ENCODE data around the gene FAM219B. TPM values are rescaled to one million over a fixed set of nuclear protein-coding genes. Genes with fewer than 3 reads are reported as not detected.
"Not testable (repeated sequence)": the region's sequence is repeated elsewhere in the genome, so short reads cannot be mapped to it uniquely, and the experiment has no call there.

The FAM219B gene
- total and polyA plus RNA-seq, 2 of the 4 experiments (the other 2 are of a cell fraction): 24.9 to 48.7 TPM

- H4K91ac ChIP-seq (ENCODE audit: insufficient read depth, low read depth, low read length); H2BK15ac ChIP-seq (ENCODE audit: low read depth, low read length); CTCF ChIA-PET; H2BK5ac ChIP-seq (ENCODE audit: low read depth, low read length, poor library complexity, severe bottlenecking); H3K4me2 ChIP-seq (ENCODE audit: low read depth, low read length); ATAC-seq (ENCODE audit: low read depth); H2AK5ac ChIP-seq (ENCODE audit: low read depth, low read length); H3K4me3 ChIP-seq (ENCODE audit: insufficient read depth, low read depth, low read length); H3K14ac ChIP-seq (replicated peaks; ENCODE audit: low read depth, low read length); H3K18ac ChIP-seq (ENCODE audit: low read depth, low read length); H3K27ac ChIP-seq (ENCODE audit: insufficient read depth, low read length); H3K56ac ChIP-seq (ENCODE audit: extremely low read depth, insufficient read depth, low read length); H3K4me1 ChIP-seq (ENCODE audit: control insufficient read depth, insufficient read depth, low read length); H4K20me1 ChIP-seq (ENCODE audit: insufficient read depth, low read length); in situ Hi-C loops (cut with MboI; ENCODE audit: low sequenced_read_pairs); H4K5ac ChIP-seq (ENCODE audit: low read depth, low read length); H3K4ac ChIP-seq (ENCODE audit: low read depth, low read length); H3K27me3 ChIP-seq (ENCODE audit: control insufficient read depth, insufficient read depth, low read length); DNase-seq; H2AFZ ChIP-seq (replicated peaks; ENCODE audit: low read length, poor library complexity); H2AK9ac ChIP-seq (replicated peaks; ENCODE audit: low read depth, low read length, poor library complexity); dilution Hi-C loops (cut with HindIII; ENCODE audit: low sequenced_read_pairs, unreplicated experiment); H2BK20ac ChIP-seq (ENCODE audit: low read depth, low read length); H4K8ac ChIP-seq (ENCODE audit: low read depth in 2 of 2, low read length in 2 of 2); H3K23ac ChIP-seq (ENCODE audit: low read depth, low read length); H3K9me3 ChIP-seq (ENCODE audit: control insufficient read depth, insufficient read depth, low read length); H2BK120ac ChIP-seq (ENCODE audit: low read depth, low read length); H3K9ac ChIP-seq (ENCODE audit: low read depth, low read length); BruUV-seq (replicated peaks): not testable (repeated sequence)
- POLR2A ChIA-PET (ENCODE audit: unreplicated experiment): interaction anchor here (0.7 kb wide), 1 partner anchor 111 kb away, joined by 7 read pairs; no protein-coding TSS in a partner anchor
- H3K36me3 ChIP-seq (ENCODE audit: control insufficient read depth, insufficient read depth, low read length): peaks cover 45% of the 10 kb centered on the region
- peaks cover 19 to 37% of the 10 kb centered on the region in 2 experiments; a peak in 3 of 4 replicates for H3K79me1 ChIP-seq (ENCODE audit: low read depth in 1 of 2, low read length in 2 of 2)
- intact Hi-C loops (cut with micrococcal nuclease): loop anchor here (5.0 kb wide), 1 partner anchor 52 kb away; the partner anchor contains the start of gene ULK3
- H3K9me1 ChIP-seq (ENCODE audit: insufficient read depth, low read length): peaks cover 21% of the 10 kb centered on the region
- 96% methylated on average over 3 of the region's 7 CpGs; no CpG with 5 or more reads in 1 of the 2 experiments for WGBS, 2 experiments (ENCODE audit: extremely low coverage in 2 of 2, insufficient read length in 1 of 2)
These were observed 12.3 kb downstream of the FAM219B start for GRCh38 chr15:74894383-74894782.
